Measurements from ENCODE around the gene FEN1.

FEN1 gene

GRCh38 chr11:61774411-61774810 is 18.3 kb upstream of the FEN1 start:
- in situ Hi-C loops (cut with HindIII; ENCODE audit: low sequenced_read_pairs) = no loop called here

GRCh38 chr11:61775106-61775505 is 17.6 kb upstream of the FEN1 start:
- in situ Hi-C loops (cut with HindIII; ENCODE audit: low sequenced_read_pairs) = no loop called here

GRCh38 chr11:61775606-61776554 is 16.8 kb upstream of the FEN1 start:
- in situ Hi-C loops (cut with HindIII; ENCODE audit: low sequenced_read_pairs) = no loop called here

- in situ Hi-C loops (cut with HindIII; ENCODE audit: low sequenced_read_pairs) = no loop called here
These were observed 16.1 kb upstream of the FEN1 start for GRCh38 chr11:61776561-61777075.

- in situ Hi-C loops (cut with HindIII; ENCODE audit: low sequenced_read_pairs) = no loop called here
These were observed 15.2 kb upstream of the FEN1 start for GRCh38 chr11:61777234-61778090.

- in situ Hi-C loops (cut with HindIII; ENCODE audit: low sequenced_read_pairs) = no loop called here
These were observed 14.3 kb upstream of the FEN1 start for GRCh38 chr11:61778357-61778886.

- in situ Hi-C loops (cut with HindIII; ENCODE audit: low sequenced_read_pairs) = no loop called here
These were observed 13.6 kb upstream of the FEN1 start for GRCh38 chr11:61778920-61779650.

- in situ Hi-C loops (cut with HindIII; ENCODE audit: low sequenced_read_pairs) = no loop called here
These were observed 12.8 kb upstream of the FEN1 start for GRCh38 chr11:61779666-61780525.

GRCh38 chr11:61780581-61781162 is 12.0 kb upstream of the FEN1 start:
- in situ Hi-C loops (cut with HindIII; ENCODE audit: low sequenced_read_pairs) = no loop called here

GRCh38 chr11:61781585-61781984 is 11.1 kb upstream of the FEN1 start:
- in situ Hi-C loops (cut with HindIII; ENCODE audit: low sequenced_read_pairs) = no loop called here

GRCh38 chr11:61782299-61782698 is 10.4 kb upstream of the FEN1 start:
- in situ Hi-C loops (cut with HindIII; ENCODE audit: low sequenced_read_pairs) = no loop called here

- in situ Hi-C loops (cut with HindIII; ENCODE audit: low sequenced_read_pairs) = no loop called here
These were observed 9.9 kb upstream of the FEN1 start for GRCh38 chr11:61782841-61783240.

GRCh38 chr11:61783717-61784505 is 8.8 kb upstream of the FEN1 start:
- in situ Hi-C loops (cut with HindIII; ENCODE audit: low sequenced_read_pairs) = no loop called here

- in situ Hi-C loops (cut with HindIII; ENCODE audit: low sequenced_read_pairs) = no loop called here
These were observed 8.3 kb upstream of the FEN1 start for GRCh38 chr11:61784506-61784805.

- in situ Hi-C loops (cut with HindIII; ENCODE audit: low sequenced_read_pairs) = no loop called here
These were observed 6.8 kb upstream of the FEN1 start for GRCh38 chr11:61785837-61786402.

GRCh38 chr11:61787928-61788491 is 4.7 kb upstream of the FEN1 start:
- in situ Hi-C loops (cut with HindIII; ENCODE audit: low sequenced_read_pairs) = no loop called here

GRCh38 chr11:61791737-61792309 is 888 bp upstream of the FEN1 start:
- in situ Hi-C loops (cut with HindIII; ENCODE audit: low sequenced_read_pairs) = loop anchor here (5.0 to 10.0 kb wide), 4 partner anchors 53 to 135 kb away; no protein-coding TSS in a partner anchor

Data from endothelial cell of hepatic sinusoid (primary cell).